GM23338 (cell line): ENCODE data around the gene BCL2L12. TPM values are rescaled to one million over a fixed set of nuclear protein-coding genes. Genes with fewer than 3 reads are reported as not detected.

ENCODE experiments used
- ATAC-seq: fragments of 200-7000 bp; cut with Tn5 transposase; 3 replicates; pipeline ENCODE4 v1.9.1; 2020
- DNase-seq: peaks from one replicate; pipeline ENCODE4 v3.0.0-alpha.2; 2015; ENCODE audit warnings: low spot score
- H2AFZ ChIP-seq: fragments of 200-600 bp; sonication (generic); 2 replicates; pipeline ENCODE4 v1.8.0; 2016; ENCODE audit warnings: antibody characterized with exemption, mild to moderate bottlenecking, moderate library complexity
- H3F3A ChIP-seq: fragments of 200-600 bp; sonication (generic); replicated peaks from 2 replicates; pipeline ENCODE4 v1.8.0; 2017; ENCODE audit warnings: antibody characterized with exemption, mixed run types, low read depth
- H3K27ac ChIP-seq: fragments of 200-600 bp; sonication (generic); 2 replicates; pipeline ENCODE4 v1.6.1; 2016; ENCODE audit warnings: low read depth
- H3K27me3 ChIP-seq: fragments of 200-600 bp; sonication (generic); 2 replicates; pipeline ENCODE4 v1.8.0; 2016; ENCODE audit warnings: mild to moderate bottlenecking, mixed run types, moderate library complexity; ENCODE audit not compliant: insufficient read depth
- H3K36me3 ChIP-seq: fragments of 200-600 bp; sonication (generic); 2 replicates; pipeline ENCODE4 v1.8.0; 2016; ENCODE audit warnings: mild to moderate bottlenecking; ENCODE audit not compliant: insufficient read depth
- H3K4me1 ChIP-seq: fragments of 200-600 bp; sonication (generic); 2 replicates; pipeline ENCODE4 v1.8.0; 2016; ENCODE audit warnings: mild to moderate bottlenecking, moderate library complexity; ENCODE audit not compliant: insufficient read depth
- H3K4me2 ChIP-seq: fragments of 200-600 bp; sonication (generic); 2 replicates; pipeline ENCODE4 v1.7.1; 2017; ENCODE audit warnings: mixed run types
- H3K4me3 ChIP-seq: fragments of 200-600 bp; sonication (generic); 2 replicates; pipeline ENCODE4 v1.6.1; 2016; ENCODE audit warnings: mixed run types
- H3K79me2 ChIP-seq: fragments of 200-600 bp; sonication (generic); replicated peaks from 2 replicates; pipeline ENCODE4 v1.8.0; 2017; ENCODE audit warnings: mild to moderate bottlenecking; ENCODE audit not compliant: insufficient read depth
- H3K9me2 ChIP-seq: fragments of 200-600 bp; sonication (generic); 2 replicates; pipeline ENCODE4 v1.8.0; 2017; ENCODE audit not compliant: insufficient read depth
- H4K20me1 ChIP-seq: fragments of 200-600 bp; sonication (generic); replicated peaks from 2 replicates; pipeline ENCODE4 v1.8.0; 2017; ENCODE audit warnings: mild to moderate bottlenecking; ENCODE audit not compliant: insufficient read depth
- H3K27ac Mint-ChIP-seq: 2 replicates; pipeline ENCODE4 v1.8.0; 2020; ENCODE audit warnings: inconsistent platforms, mild to moderate bottlenecking, moderate library complexity, mixed read lengths
- H3K27me3 Mint-ChIP-seq: 3 replicates; pipeline ENCODE4 v1.8.0; 2022; ENCODE audit warnings: low read depth, mild to moderate bottlenecking, moderate library complexity, mixed read lengths, inconsistent platforms; ENCODE audit not compliant: insufficient read depth, poor library complexity
- H3K36me3 Mint-ChIP-seq: 3 replicates; pipeline ENCODE4 v1.8.0; 2021; ENCODE audit warnings: low read depth, mild to moderate bottlenecking, inconsistent platforms, moderate library complexity, mixed read lengths
- H3K4me1 Mint-ChIP-seq: 3 replicates; pipeline ENCODE4 v1.8.0; 2020; ENCODE audit warnings: mild to moderate bottlenecking, inconsistent platforms, mixed read lengths
- H3K4me3 Mint-ChIP-seq: 3 replicates; pipeline ENCODE4 v1.8.0; 2021; ENCODE audit warnings: moderate library complexity, mild to moderate bottlenecking, inconsistent platforms, mixed read lengths
- H3K9me3 Mint-ChIP-seq: 3 replicates; pipeline ENCODE4 v1.8.0; 2020; ENCODE audit warnings: moderate library complexity, mild to moderate bottlenecking, inconsistent platforms, mixed read lengths
- CTCF ChIP-seq, 2 experiments: fragments of 200-600 bp in 1 of 2; sonication (generic) in 1 of 2; conservative IDR thresholded peaks; 2 replicates each; pipeline versions ENCODE4 v1.5.1 to v1.6.1; 2016 to 2017; ENCODE audit warnings: antibody characterized with exemption in 2 of 2, low read depth in 2 of 2, mild to moderate bottlenecking in 2 of 2, moderate library complexity in 1 of 2
- ETS1 ChIP-seq: IDR thresholded peaks from 2 replicates; pipeline ENCODE4 v1.6.1; 2016; ENCODE audit warnings: antibody characterized with exemption
- POLR2AphosphoS5 ChIP-seq: IDR thresholded peaks from 2 replicates; pipeline ENCODE4 v1.6.1; 2016; ENCODE audit warnings: antibody characterized with exemption, low read depth
- REST ChIP-seq: IDR thresholded peaks from one replicate; pipeline ENCODE4 v1.6.1; 2018; ENCODE audit warnings: antibody characterized with exemption; ENCODE audit not compliant: unreplicated experiment
- ZNF114 ChIP-seq: fragments of 250-450 bp; sonication (Bioruptor Pico); IDR thresholded peaks from 2 replicates; pipeline ENCODE4 v1.5.0; 2020; ENCODE audit warnings: mild to moderate bottlenecking, moderate library complexity
- polyA plus RNA-seq: library from polyadenylated mRNA; unstranded; fragments of >200 nt; fragmentation: Nextera tagmentation; extraction: Ambion mirVana; gene quantifications from 2 replicates; pipeline ENCODE4 v1.2.1, GENCODE V29; 2016
- total RNA-seq: library from RNA; depleted of rRNA; stranded (reverse); fragments of >200 nt; shearing (Covaris generic); gene quantifications from 2 replicates; pipeline ENCODE4 v1.2.3, GENCODE V29; 2014

Gene BCL2L12
- total and polyA plus RNA-seq, 2 experiments from 2014 or later = 61.3 to 102 TPM

GRCh38 chr19:49672131-49672919 lies 6.6 kb downstream of the BCL2L12 start:
- Mint-ChIP-seq H3K36me3 (peaks cover 41% of the 10 kb centered on the region), H3K9me3 (no peaks in the 10 kb centered on the region; the same call in 1 of the 3 replicates), H3K27ac (peak overlapping the region; percentile 66), H3K4me3 (peak overlapping the region; percentile 63), H3K4me1 (peaks cover 11% of the 10 kb centered on the region), H3K27me3 (peaks cover 18% of the 10 kb centered on the region)
- Histone ChIP-seq H3K79me2 (peaks cover 7% of the 10 kb centered on the region), H3K4me1 (peaks cover 5% of the 10 kb centered on the region; the same call in 1 of the 2 replicates), H4K20me1 (peaks cover 7% of the 10 kb centered on the region; the same call in 1 of the 2 replicates), H3K36me3 (peaks cover 18% of the 10 kb centered on the region), H2AFZ (no peak overlapping the region), H3K4me2 (peak overlapping the region; percentile 75), H3K4me3 (peak overlapping the region; percentile 46), H3K9me2 (no peaks in the 10 kb centered on the region), H3K27me3 (no peaks in the 10 kb centered on the region), H3K27ac (peak overlapping the region; percentile 91), H3F3A (peaks cover 34% of the 10 kb centered on the region)
- ATAC-seq (peak; percentile 44), DNase-seq (peak; percentile 95)
- TF ChIP-seq ZNF114 (CRISPR knock-in tag) (no peak), CTCF (conservative IDR thresholded peaks at IDR 0.05; ENCODE audit: low read depth in 2 of 2) (peak; percentile 89 to 93)

- Mint-ChIP-seq H3K9me3 (no peaks in the 10 kb centered on the region; the same call in 1 of the 3 replicates), H3K27ac (peak overlapping the region; percentile 100), H3K27me3 (peaks cover 35% of the 10 kb centered on the region), H3K4me1 (peaks cover 25% of the 10 kb centered on the region), H3K4me3 (peak overlapping the region; percentile 91), H3K36me3 (peaks cover 25% of the 10 kb centered on the region)
- TF ChIP-seq POLR2AphosphoS5 = peak; percentile 99
- no peak for TF ChIP-seq REST
- TF ChIP-seq ETS1 = peak; percentile 47; the same call in 1 of the 2 replicates
- Histone ChIP-seq H3K79me2 (peaks cover 39% of the 10 kb centered on the region), H3K4me2 (peak overlapping the region; percentile 71), H2AFZ (no peak overlapping the region), H3F3A (peaks cover 36% of the 10 kb centered on the region), H3K9me2 (no peaks in the 10 kb centered on the region), H3K36me3 (peaks cover 9% of the 10 kb centered on the region), H3K4me1 (peaks cover 27% of the 10 kb centered on the region), H3K4me3 (peak overlapping the region; percentile 54), H3K27me3 (no peaks in the 10 kb centered on the region), H4K20me1 (peaks cover 18% of the 10 kb centered on the region), H3K27ac (peak overlapping the region; percentile 98)
- peak; percentile 9 for ATAC-seq
- peak; percentile 94 for DNase-seq
These were observed 10.5 kb downstream of the BCL2L12 start for GRCh38 chr19:49676136-49676783.
